Neural cell (in vitro differentiated cells): ENCODE measurements around the gene COL4A4.

Experiments
- CTCF ChIP-seq: fragments of 450-650 bp; IDR thresholded peaks from 2 replicates; pipeline ENCODE4 v1.5.1; 2014; ENCODE audit warnings: antibody characterized with exemption, mild to moderate bottlenecking, moderate library complexity; ENCODE audit not compliant: poor library complexity, severe bottlenecking
- EP300 ChIP-seq: fragments of 450-650 bp; conservative IDR thresholded peaks from 2 replicates; pipeline ENCODE4 v1.6.1; 2014; ENCODE audit warnings: antibody characterized with exemption, mild to moderate bottlenecking, moderate library complexity; ENCODE audit not compliant: poor library complexity, severe bottlenecking
- EZH2 ChIP-seq: fragments of 200-600, 300-800 bp; shearing (Covaris generic), sonication (generic); IDR thresholded peaks from 2 replicates; pipeline ENCODE4 v1.6.1; 2014; ENCODE audit warnings: antibody characterized with exemption, low read length, borderline replicate concordance, mild to moderate bottlenecking; ENCODE audit not compliant: insufficient read depth, poor library complexity, severe bottlenecking
- POLR2AphosphoS5 ChIP-seq: IDR thresholded peaks from 2 replicates; pipeline ENCODE4 v1.6.1; 2012
- REST ChIP-seq: IDR thresholded peaks from 2 replicates; pipeline ENCODE4 v1.6.1; 2012; ENCODE audit warnings: borderline replicate concordance
- SMC3 ChIP-seq: fragments of 450-650 bp; conservative IDR thresholded peaks from 2 replicates; pipeline ENCODE4 v1.6.1; 2014; ENCODE audit warnings: antibody characterized with exemption, mild to moderate bottlenecking, moderate library complexity; ENCODE audit not compliant: poor library complexity

GRCh38 chr2:227095346-227095745 is 68.7 kb downstream of the COL4A4 start:
- no peak for TF ChIP-seq EZH2
- TF ChIP-seq CTCF, result no peak
- TF ChIP-seq EP300, result no peak
- TF ChIP-seq REST, result no peak
- TF ChIP-seq SMC3, result no peak
- no peak for TF ChIP-seq POLR2AphosphoS5
